ENCODE results near the gene ST6GALNAC6. TPM values are rescaled to one million over a fixed set of nuclear protein-coding genes. Genes with fewer than 3 reads are reported as not detected.
A peak's percentile ranks its signal among the peaks of the same experiment; 100 is the strongest.

ST6GALNAC6 gene
- total and polyA plus RNA-seq, 10 donors: 29.0 to 118 (median 71.6) TPM

DNA sequence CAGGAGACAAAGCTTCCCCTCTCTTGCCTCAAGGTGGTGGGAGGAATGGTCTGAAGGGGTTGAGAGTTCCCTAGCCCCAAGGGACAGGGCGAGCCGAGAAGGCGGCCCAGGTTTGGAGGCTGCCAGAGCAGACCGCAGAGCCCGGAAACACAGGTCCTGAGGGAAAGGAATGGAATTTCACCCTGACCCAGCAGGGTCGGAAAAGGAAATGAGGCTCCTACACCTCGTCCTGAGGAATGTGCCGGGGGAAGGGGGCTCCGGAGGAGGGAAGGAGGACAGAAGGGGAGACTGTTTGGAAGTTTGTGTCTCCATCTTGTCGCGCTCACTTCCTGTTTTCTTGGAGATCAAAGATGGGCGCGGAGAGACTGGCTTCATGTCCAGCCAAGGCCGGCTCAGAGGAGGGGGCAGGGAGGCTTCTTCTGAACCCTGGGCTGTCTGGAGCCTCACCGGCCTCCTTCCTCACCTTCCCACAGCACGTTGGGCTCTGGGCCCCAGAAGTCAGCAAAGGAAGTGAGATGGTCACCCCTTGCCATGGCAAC lies 54.5 kb downstream of the ST6GALNAC6 start:
- H3K4me3 ChIP-seq: no peak overlapping the region
- H3K36me3 ChIP-seq: peaks cover 0 to 59% (median 11%) of the 10 kb centered on the region in 6 donors
- intact Hi-C loops (cut with DNase I; ENCODE audit: low total_unique reads): no loop called here
- peaks cover 0 to 17% (median 16%) of the 10 kb centered on the region in 8 donors for H3K9me3 ChIP-seq
- peak overlapping the region; percentile 52 to 91 (median 74) for H3K27ac ChIP-seq
- TF ChIP-seq, protein P1, sequence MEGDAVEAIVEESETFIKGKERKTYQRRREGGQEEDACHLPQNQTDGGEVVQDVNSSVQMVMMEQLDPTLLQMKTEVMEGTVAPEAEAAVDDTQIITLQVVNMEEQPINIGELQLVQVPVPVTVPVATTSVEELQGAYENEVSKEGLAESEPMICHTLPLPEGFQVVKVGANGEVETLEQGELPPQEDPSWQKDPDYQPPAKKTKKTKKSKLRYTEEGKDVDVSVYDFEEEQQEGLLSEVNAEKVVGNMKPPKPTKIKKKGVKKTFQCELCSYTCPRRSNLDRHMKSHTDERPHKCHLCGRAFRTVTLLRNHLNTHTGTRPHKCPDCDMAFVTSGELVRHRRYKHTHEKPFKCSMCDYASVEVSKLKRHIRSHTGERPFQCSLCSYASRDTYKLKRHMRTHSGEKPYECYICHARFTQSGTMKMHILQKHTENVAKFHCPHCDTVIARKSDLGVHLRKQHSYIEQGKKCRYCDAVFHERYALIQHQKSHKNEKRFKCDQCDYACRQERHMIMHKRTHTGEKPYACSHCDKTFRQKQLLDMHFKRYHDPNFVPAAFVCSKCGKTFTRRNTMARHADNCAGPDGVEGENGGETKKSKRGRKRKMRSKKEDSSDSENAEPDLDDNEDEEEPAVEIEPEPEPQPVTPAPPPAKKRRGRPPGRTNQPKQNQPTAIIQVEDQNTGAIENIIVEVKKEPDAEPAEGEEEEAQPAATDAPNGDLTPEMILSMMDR (IDR thresholded peaks at IDR 0.05 in 8 of 11, conservative IDR thresholded peaks at IDR 0.05 in 3 of 11): no peak
- no peak for TF ChIP-seq POLR2A (IDR thresholded peaks at IDR 0.05)
- TF ChIP-seq POLR2AphosphoS5 (IDR thresholded peaks at IDR 0.05): peak in 2 of 3 donors; percentile 50 to 55
- no peak for DNase-seq
- H3K4me1 ChIP-seq: peaks cover 22 to 98% (median 73%) of the 10 kb centered on the region in 6 donors
- WGBS, 5 donors: 54 to 69% (median 68%) methylated on average over 16 of the region's 16 CpGs
- H3K27me3 ChIP-seq (replicated peaks in 1 of 7): no peaks in the 10 kb centered on the region

DNA sequence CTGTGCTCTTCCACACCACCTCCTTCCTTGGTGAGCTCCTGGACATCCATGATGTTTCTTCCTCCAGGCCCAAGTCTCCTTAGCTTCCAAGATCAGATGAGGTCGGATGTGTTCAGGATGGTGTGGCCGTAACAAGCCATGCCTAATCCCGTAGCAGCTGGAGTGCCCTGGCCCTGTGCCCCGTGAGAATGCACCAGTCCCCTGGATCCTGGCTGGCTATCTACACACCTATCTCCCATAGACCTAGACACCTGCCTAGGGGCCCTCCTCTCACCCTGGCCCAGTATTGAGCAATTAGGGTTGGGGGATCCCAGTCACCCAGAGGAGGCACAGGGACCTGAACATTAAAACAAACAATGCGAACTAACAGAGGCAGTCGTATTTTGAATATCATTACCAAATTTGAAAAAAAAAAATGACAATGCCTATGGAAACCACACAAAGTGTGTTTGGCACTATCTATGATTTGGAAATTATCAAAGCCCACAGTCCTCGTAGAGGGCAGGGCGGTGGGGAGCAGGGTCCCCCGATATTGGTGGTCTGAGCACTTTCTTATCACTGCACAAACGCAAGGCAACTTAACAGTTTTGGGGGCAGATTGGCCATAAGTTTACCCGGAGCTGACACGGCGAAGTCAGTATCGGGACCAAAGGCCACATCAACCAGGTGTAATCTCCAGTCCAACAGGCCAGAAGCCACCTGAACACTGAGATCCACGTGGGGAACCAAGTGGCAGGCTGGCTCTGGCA lies 58.1 kb downstream of the ST6GALNAC6 start:
- H3K9me3 ChIP-seq: no peaks in the 10 kb centered on the region
- TF ChIP-seq POLR2A (IDR thresholded peaks at IDR 0.05): no peak
- TF ChIP-seq, protein P1 (IDR thresholded peaks at IDR 0.05 in 8 of 11, conservative IDR thresholded peaks at IDR 0.05 in 3 of 11): no peak
- no peak for DNase-seq
- peaks cover 0 to 51% (median 12%) of the 10 kb centered on the region in 6 donors for H3K36me3 ChIP-seq
- WGBS, 5 donors: 79 to 87% (median 82%) methylated on average over 15 of the region's 15 CpGs
- no peak overlapping the region for H3K4me3 ChIP-seq
- no peaks in the 10 kb centered on the region for H3K27me3 ChIP-seq (replicated peaks in 1 of 7)
- H3K4me1 ChIP-seq: peaks cover 44 to 98% (median 82%) of the 10 kb centered on the region in 6 donors
- intact Hi-C loops (cut with DNase I; ENCODE audit: low total_unique reads): no loop called here
- peak overlapping the region in 6 of 8 donors; percentile 41 to 87 (median 84) for H3K27ac ChIP-seq

DNA sequence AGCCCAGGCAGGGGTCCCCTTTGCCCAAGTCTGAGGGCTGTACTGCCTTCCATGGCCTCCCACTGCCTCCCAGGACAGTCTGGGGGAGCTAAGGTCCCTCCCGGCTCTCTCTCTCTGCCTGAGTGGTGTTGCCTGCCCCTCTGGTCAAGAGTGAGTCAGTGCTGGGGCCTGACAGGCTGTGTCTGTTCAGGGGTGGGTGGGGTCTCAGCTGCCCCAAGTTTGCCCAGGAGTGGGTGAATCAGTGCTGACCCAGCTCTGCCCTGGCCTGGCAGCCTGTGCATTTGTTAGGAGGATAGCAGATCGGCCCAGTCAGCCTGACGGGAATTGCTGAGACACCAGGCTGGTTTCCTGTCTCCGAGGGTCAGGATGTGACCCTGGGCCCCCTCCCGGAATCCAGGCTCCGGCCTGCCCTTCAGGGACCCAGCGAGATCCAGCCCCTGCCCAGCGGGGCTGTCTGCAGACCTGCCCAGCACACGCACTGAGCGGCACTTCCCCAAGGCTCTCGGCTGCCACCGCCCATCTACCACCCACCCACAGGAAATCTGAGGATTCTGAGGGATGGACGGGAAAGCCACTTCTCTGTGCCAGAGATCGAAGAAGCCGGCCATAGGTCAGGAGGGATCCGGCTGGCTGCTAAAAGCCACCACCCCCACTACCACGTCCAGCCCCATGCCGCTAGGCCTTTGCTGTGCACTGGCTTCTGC lies 60.9 kb downstream of the ST6GALNAC6 start:
- Histone ChIP-seq H3K36me3 (peaks cover 0 to 59% (median 12%) of the 10 kb centered on the region in 6 donors), H3K4me3 (peak overlapping the region in 1 of 8 donors; percentile 21), H3K4me1 (peaks cover 46 to 99% (median 89%) of the 10 kb centered on the region in 6 donors), H3K9me3 (no peaks in the 10 kb centered on the region), H3K27ac (peak overlapping the region; percentile 4 to 87 (median 79)), H3K27me3 (replicated peaks in 1 of 7) (no peaks in the 10 kb centered on the region)
- intact Hi-C loops (cut with DNase I; ENCODE audit: low total_unique reads): no loop called here
- peak; percentile 87 for DNase-seq
- WGBS, 5 donors: 25 to 36% (median 32%) methylated on average over 11 to 18 of the region's 18 CpGs
- TF ChIP-seq POLR2AphosphoS5 (IDR thresholded peaks at IDR 0.05) (peak; percentile 85 to 94 (median 87)), POLR2A (IDR thresholded peaks at IDR 0.05) (no peak)
- TF ChIP-seq, protein P1 (IDR thresholded peaks at IDR 0.05 in 8 of 11, conservative IDR thresholded peaks at IDR 0.05 in 3 of 11): peak in 1 of 11 experiments; percentile 11

Measured in spleen (tissue), 11 donors.